Stimulated activated CD4-positive, alpha-beta T cell treated with anti-CD3 and anti-CD28 coated beads, Interleukin-1b, Interleukin-23, amount 100 ng/mL, for 4 hours (primary cell): ENCODE results near the gene PLA2G6.

ENCODE experiments used
- DNase-seq, 2 donors: peaks; one replicate each; pipeline ENCODE4 v3.0.0-alpha.2; 2020; ENCODE audit warnings: low read depth in 2 of 2

Gene PLA2G6

GRCh38 chr22:38110863-38111852, 70.5 kb downstream of the PLA2G6 start:
- no peak for DNase-seq

- DNase-seq, result no peak
Observed at GRCh38 chr22:38110008-38110862, 71.4 kb downstream of the PLA2G6 start, which contains the start of gene BAIAP2L2. Gene BAIAP2L2 (minus strand): TSS chr22:38110684. CDS start chr22:38110525, 159 bp downstream.

DNA sequence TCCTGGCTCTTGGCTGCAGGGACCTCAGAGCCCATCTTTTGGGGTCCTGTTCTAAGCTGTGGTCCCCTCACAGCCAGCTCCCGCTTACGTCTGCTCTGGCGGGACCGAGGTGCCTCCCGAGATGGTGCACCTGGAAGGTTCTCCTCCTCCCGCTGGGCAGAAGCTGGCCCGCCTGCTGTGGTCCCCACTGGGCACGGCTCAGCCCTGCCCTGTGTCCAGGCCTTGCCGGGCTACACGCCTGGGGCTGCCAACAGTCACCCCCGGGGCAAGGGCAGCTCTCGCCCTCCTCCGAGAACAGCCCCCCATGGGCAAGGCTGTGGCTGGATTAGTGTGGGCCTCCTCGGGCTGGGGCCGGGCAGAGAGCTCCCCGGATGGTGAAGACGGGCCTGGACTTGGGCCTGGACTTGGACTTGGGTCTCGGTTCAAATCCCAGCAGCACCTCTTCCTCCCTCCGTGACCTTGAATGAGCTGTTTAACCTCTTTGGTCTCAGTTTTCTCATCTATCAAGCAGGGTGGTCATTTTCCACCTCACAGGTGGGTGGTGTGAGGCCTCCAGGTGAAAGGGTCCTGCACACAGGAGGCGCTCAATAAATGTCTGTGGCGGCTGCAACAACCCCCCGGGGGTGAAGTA, 72.1 kb downstream of the PLA2G6 start:
- no peak for DNase-seq

DNA sequence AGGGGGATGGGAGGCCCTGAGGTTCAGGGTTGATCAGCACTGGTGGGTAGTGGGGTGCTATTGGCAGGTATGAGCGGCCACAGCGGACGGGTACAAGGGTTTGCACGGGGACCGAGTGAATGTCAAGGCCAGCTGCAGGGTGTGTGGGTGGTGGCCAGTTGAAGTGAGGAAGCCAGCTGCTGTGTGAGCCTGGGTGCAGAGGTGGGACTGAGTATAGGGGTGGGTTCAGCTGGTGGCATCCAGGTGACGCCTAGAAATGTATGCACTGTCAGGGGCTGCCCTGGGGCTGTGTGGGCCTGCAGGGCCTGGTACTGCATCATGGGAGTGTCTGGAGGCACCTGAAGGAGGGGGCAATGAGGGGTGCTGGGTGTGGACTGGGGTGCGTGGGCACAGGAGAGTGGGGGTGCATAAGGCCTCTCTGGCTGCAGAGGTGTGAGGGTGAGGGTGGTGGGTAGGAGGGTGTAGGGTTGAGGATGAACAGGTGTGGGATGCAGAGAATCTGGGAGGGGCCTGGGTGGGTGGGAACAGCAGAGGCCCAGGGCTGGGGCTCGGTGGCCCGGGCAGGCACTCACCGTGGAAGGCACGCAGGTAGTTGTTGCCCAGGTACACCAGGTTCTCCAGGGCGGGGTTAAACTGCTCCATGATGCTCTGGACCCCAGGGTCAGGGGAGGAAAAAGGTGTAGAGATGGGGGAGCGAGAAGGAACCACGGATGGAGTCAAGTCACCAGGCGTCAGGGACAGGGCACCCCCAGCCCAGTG, 72.9 kb downstream of the PLA2G6 start:
- DNase-seq, result no peak

DNA sequence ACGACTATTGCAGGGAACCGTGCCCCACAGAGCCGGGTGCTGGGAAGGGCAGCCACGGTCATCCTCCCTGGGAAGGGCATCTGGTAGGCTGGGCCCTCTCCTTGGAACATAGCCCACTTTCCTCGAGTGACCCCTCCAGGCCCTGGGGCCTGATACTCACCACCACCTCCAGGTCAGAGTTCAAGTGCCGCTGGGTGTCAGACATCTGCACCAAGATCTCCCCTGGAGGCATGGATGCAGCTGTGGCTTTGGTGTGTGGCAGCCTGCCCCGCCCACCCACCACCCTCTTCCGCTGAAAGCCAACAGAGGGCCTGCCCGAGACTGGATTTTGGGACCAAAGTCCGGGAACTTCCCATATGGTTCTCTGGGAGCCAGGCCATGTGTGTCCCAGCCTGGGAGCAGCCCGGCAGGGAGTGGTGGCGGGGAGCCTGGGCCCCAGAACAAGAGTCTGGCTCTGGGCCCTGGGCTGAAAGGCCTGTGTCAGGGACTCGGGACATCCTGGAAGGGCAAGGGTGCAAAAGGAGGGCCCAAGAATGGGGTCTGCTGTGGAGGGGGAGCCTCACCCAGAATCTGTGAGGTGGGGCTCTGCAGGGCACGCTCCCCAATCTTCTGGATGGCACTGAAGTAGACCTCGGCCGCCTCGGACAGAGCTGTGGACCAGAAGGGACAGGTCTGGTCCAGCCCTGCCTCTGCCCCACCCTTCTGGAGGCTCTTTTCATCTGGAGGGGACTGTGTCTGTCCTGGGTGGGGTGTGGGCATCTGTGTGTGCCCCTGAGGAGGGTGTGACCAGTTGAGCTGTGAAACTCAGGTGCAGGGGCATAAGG, 73.7 kb downstream of the PLA2G6 start:
- DNase-seq, result no peak

- no peak for DNase-seq
Observed at GRCh38 chr22:38106814-38107578, 74.6 kb downstream of the PLA2G6 start.

GRCh38 chr22:38104084-38104483, 77.5 kb downstream of the PLA2G6 start:
- no peak for DNase-seq

GRCh38 chr22:38103641-38104040, 78.0 kb downstream of the PLA2G6 start:
- no peak for DNase-seq

- DNase-seq, result no peak
Observed at GRCh38 chr22:38098410-38099249, 83.0 kb downstream of the PLA2G6 start.

- no peak for DNase-seq
Observed at GRCh38 chr22:38097557-38098409, 83.8 kb downstream of the PLA2G6 start.

GRCh38 chr22:38097058-38097457, 84.6 kb downstream of the PLA2G6 start:
- DNase-seq, result no peak

DNA sequence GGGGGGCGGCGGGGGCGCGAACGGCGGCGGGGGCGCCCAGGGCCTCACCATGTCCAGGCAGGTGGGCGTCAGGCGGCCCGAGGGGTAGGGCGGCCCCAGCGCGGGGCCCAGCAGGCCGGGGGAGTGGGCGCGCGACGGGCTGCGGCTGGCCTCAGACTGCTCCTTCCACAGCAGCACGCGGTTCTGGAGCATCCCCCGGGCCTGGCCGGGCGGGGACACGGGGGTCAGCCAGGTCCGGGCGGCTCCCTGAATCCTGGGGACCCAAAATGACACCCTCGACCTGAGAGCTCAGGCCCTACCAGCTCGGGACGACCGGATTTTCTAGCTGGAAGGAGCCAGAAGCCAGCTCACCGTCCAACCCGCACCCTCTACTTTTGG, 92.2 kb downstream of the PLA2G6 start:
- DNase-seq, result no peak

GRCh38 chr22:38088629-38089473, 92.8 kb downstream of the PLA2G6 start:
- no peak for DNase-seq

- DNase-seq, result no peak
Observed at GRCh38 chr22:38087855-38088254, 93.8 kb downstream of the PLA2G6 start.

DNA sequence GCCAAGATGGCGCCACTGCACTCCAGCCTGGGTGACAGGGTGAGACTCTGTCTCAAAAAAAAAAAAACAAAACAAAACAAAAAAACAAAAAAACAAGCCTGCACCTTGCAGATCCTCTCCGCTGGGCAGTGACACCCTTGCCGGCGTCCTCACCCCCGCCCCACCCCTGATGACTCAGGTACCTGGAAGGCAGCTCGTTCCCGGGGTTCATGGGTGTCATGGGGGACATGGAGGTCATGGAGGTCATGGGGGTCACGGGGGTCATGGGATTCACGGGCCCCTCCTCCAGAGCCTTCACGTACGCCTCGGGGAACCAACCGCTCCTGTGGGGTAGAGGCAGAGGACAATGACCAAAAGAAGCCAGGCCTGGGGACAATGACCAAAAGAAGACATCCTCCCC, 94.7 kb downstream of the PLA2G6 start:
- no peak for DNase-seq

GRCh38 chr22:38086001-38086845, 95.4 kb downstream of the PLA2G6 start:
- DNase-seq, result no peak
